RWPE1 (cell line): ENCODE measurements around the gene ZNF816.
"Not testable (repeated sequence)": the region's sequence is repeated elsewhere in the genome, so short reads cannot be mapped to it uniquely, and the experiment has no call there.

ENCODE experiments used
- CTCF ChIA-PET: fragments of 350-600 bp; sonication (Branson Sonifier 250); formaldehyde crosslinking; extraction: SDS; loops from one replicate; lab custom pipeline; 2021; lab: Yijun Ruan, JAX
- POLR2A ChIA-PET: fragments of 400-600 bp; formaldehyde crosslinking; extraction: SDS; loops from one replicate; lab custom pipeline; 2020; ENCODE audit warnings: antibody characterized with exemption; ENCODE audit not compliant: low non-redundant PET; lab: Yijun Ruan, JAX
- DNase-seq: peaks from one replicate; pipeline ENCODE4 v3.0.0; 2012; ENCODE audit warnings: low spot score
- H3K27ac ChIP-seq: fragments of 450-650 bp; 2 replicates; pipeline ENCODE4 v1.5.1; 2017
- CTCF ChIP-seq: fragments of 450-650 bp; conservative IDR thresholded peaks from 2 replicates; pipeline ENCODE4 v1.5.1; 2017; ENCODE audit warnings: low read depth, mild to moderate bottlenecking

ZNF816 gene

GRCh38 chr19:52948025-52948770 is 14.5 kb downstream of the ZNF816 start:
- no peak overlapping the region for H3K27ac ChIP-seq
- ChIA-PET CTCF (no interaction called here), POLR2A (no interaction called here)
- no peak for DNase-seq
- TF ChIP-seq CTCF = no peak

- ChIA-PET POLR2A (no interaction called here), CTCF (no interaction called here)
- TF ChIP-seq CTCF = no peak
- H3K27ac ChIP-seq = no peak overlapping the region
- no peak for DNase-seq
Measured at GRCh38 chr19:52946322-52947310, 16.1 kb downstream of the ZNF816 start.

- no peak for TF ChIP-seq CTCF
- CTCF ChIA-PET = interaction anchor here (0.6 kb wide), 1 partner anchor 356 kb away, joined by 3 read pairs; no protein-coding TSS in a partner anchor
- DNase-seq = no peak
- no peak overlapping the region for H3K27ac ChIP-seq
- POLR2A ChIA-PET = no interaction called here
Measured at GRCh38 chr19:52945652-52946321, 16.9 kb downstream of the ZNF816 start.

- H3K27ac ChIP-seq, DNase-seq, POLR2A ChIA-PET: not testable (repeated sequence)
- CTCF ChIA-PET = interaction anchor here (0.6 kb wide), 1 partner anchor 355 kb away, joined by 3 read pairs; no protein-coding TSS in a partner anchor
Measured at GRCh38 chr19:52944703-52945493, 17.8 kb downstream of the ZNF816 start.

GRCh38 chr19:52943884-52944643 is 18.6 kb downstream of the ZNF816 start:
- CTCF ChIA-PET = no interaction called here
- no peak for TF ChIP-seq CTCF
- DNase-seq = no peak
- POLR2A ChIA-PET = no interaction called here
- H3K27ac ChIP-seq = no peak overlapping the region
